AG09309 (cell line): ENCODE measurements around the gene SELENOS.
A peak's percentile ranks its signal among the peaks of the same experiment; 100 is the strongest.

Source experiments
- DNase-seq: peaks from one replicate; pipeline ENCODE4 v3.0.0-alpha.2; 2010; ENCODE audit warnings: low read depth
- H3K4me3 ChIP-seq: 2 replicates; pipeline ENCODE4 v1.5.1; 2011; ENCODE audit warnings: mild to moderate bottlenecking, low read depth, low read length, moderate library complexity; ENCODE audit not compliant: control insufficient read depth
- TF ChIP-seq, protein P1 (sequence below): IDR thresholded peaks from 2 replicates; pipeline ENCODE4 v1.5.1; 2011; ENCODE audit warnings: mild to moderate bottlenecking, low read depth, low read length, inconsistent platforms; ENCODE audit not compliant: insufficient read depth, control insufficient read depth; ENCODE audit errors: missing control alignments

SELENOS gene, protein sequence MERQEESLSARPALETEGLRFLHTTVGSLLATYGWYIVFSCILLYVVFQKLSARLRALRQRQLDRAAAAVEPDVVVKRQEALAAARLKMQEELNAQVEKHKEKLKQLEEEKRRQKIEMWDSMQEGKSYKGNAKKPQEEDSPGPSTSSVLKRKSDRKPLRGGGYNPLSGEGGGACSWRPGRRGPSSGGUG

DNA sequence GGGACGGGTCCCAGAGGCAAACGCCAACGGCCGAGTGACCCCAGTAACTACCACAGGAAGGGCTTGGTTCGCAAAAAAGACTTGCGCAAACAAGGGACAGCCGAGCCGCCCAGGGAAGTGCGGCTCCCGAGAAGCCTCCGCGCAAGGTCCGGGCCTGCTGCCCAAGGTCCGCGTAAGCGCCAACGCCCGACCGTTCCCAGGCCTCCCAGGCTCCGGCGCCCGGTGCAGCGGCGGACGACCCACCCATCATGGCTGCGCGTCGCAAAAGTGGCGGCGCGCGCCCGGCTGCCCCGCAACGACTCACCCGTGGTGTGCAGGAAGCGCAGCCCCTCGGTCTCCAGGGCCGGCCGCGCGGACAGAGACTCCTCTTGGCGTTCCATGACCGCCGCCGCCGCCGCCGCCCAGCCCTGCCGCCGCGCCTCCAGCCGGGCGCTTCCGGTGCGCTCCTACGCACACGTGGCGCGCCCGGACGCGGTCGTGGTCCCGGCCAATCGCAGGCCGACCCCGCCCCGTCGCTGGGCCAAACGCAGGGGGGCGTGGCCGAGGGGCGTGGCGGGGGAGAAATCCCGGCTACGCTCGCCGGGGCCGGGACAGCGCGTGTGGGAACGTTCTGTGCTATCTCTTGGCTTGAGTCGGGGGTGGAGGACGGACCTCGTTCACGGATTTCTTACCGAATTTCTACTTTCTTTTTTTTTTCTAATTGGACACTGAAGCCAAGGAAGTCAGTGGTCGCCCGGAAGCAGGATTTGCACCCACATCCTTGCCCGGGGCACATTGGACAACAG lies at the start of gene SELENOS:
SELENOS (minus strand) TSS at position 448 of the 785 bp plus-strand sequence; CDS start at position 380, 68 bp downstream.
- DNase-seq, result no peak
- TF ChIP-seq, protein P1, sequence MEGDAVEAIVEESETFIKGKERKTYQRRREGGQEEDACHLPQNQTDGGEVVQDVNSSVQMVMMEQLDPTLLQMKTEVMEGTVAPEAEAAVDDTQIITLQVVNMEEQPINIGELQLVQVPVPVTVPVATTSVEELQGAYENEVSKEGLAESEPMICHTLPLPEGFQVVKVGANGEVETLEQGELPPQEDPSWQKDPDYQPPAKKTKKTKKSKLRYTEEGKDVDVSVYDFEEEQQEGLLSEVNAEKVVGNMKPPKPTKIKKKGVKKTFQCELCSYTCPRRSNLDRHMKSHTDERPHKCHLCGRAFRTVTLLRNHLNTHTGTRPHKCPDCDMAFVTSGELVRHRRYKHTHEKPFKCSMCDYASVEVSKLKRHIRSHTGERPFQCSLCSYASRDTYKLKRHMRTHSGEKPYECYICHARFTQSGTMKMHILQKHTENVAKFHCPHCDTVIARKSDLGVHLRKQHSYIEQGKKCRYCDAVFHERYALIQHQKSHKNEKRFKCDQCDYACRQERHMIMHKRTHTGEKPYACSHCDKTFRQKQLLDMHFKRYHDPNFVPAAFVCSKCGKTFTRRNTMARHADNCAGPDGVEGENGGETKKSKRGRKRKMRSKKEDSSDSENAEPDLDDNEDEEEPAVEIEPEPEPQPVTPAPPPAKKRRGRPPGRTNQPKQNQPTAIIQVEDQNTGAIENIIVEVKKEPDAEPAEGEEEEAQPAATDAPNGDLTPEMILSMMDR, result no peak
- peak within 1 kb of the TSS; percentile 58 for H3K4me3 ChIP-seq

DNA sequence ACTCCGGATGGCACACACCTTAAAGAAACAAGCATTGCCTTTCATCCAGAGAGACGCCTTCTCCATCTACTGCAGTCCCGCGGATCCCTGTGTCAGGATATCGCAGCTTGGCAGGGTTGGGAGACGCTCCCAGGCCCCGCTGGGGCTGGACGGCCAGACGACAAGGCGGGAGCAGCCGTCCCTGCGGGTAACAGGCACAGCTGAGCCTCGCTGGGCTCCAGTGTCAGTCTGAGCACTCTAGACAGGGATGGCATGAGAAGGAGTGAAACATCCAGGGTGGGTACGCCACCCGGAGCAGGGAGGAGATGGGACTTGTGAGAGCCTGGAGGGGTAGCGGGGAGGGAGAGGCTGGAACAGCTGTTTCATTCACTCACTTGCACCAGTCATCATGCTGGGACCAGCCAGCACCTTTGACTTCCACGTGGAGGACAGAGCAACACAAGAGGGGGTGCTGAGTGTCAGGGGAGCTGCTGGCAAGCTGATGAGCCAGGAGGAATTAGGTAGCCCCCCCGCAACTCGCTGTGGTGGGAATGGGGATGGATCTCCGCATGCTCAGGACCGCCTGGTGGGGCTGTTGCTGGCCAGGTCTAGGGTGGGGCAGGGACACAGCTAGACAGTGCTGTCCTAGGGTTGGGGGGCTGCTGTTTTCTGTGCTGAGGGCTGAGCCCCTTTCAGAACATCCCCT lies 49.3 kb upstream of the SELENOS start:
- no peak overlapping the region for H3K4me3 ChIP-seq
- TF ChIP-seq, protein P1, result no peak

DNA sequence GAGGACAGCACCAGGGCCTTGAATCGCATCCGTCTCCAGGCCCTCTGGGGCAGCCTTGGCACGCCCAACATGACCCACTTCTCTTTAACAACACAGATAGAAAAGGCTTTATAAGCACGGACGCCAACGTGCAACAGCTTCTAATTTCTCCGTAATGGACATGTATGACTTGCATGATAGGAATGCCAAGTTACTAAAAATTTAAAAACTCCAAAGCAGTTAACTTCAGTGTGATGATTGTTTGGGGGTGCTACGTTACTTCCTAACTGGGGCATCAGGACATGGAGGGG lies 48.7 kb upstream of the SELENOS start:
- H3K4me3 ChIP-seq, result no peak overlapping the region
- TF ChIP-seq, protein P1, result no peak
- DNase-seq, result no peak

More for the DNA sequence above, 49.3 kb upstream of the SELENOS start:
- no peak for DNase-seq

DNA sequence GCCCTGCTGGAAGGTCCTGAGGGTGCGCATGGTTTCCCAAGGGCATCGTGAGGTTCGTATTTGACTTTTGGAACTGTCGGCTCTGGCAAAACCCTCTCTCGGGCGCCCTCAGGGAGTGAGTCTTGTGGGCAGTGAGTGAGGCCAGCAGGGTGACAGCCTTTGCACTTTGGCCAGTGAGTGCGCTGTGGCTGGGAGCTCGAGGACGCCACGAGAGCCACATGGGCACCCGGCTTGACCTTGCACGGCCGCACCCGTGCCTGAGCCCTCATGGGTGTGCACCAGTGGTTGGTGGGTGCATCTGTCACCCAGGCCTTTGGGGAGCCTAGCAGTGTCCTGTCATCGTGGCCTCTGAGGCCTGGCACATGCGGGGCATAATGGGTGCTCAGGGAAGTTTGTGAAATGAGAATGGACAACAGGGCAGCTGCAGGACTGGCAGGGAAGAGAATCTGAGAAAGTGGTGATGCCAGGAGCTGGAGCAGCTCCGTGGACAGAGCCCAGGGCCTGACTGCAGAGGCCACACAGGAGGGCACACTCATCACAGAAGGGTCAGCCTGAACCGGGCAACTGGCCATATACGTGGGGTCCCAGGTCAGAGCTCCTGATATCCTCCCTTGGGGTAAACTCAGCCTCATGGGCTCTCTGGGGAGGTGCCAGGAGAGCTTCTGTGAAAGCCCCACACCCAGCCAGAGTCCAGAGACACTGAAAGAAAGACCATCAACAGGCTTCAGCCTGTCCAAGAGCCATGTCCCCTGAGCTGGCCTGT lies 48.2 kb upstream of the SELENOS start:
- DNase-seq, result no peak
- H3K4me3 ChIP-seq, result no peak overlapping the region
- TF ChIP-seq, protein P1, result no peak

DNA sequence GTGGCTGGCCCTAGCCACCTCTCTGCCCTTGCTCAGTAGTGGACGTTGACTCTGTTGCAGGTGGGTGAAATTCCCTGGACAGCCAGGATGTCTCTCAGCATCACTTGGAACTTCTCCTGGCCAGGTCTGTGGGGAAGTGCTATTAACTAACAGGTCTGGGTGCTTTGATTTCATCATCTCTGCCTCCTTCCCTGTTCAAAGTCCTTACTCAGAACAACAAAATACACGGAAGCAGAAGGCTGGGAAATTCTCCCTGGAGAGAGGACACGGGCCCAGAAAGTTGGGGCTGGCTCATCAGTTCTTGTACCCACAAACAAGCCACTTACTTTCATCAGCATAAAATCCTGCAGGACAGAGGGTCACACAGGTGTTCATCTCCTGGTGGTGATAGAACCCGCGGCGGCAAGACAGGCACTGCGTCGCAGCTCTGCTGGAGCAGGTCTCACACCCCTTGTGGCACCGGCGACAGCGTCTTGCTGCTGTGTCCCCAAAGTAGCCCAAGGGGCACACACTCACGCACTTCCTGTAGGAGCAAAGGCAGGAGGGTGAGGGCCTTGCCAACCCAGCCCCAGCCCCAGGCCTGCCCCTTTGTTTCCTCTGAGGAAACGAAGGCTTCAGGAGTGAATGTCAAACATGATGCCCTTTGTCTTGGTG lies 47.4 kb upstream of the SELENOS start:
- DNase-seq, result no peak
- TF ChIP-seq, protein P1, result no peak

More for the DNA sequence above, 47.4 kb upstream of the SELENOS start:
- no peak overlapping the region for H3K4me3 ChIP-seq
